CD4-positive, alpha-beta T cell treated with Interleukin-12 subunit alpha and Interleukin-12 subunit beta, for 1 hour (primary cell): ENCODE measurements around the gene RGS19.

Experiments used
- DNase-seq: peaks from one replicate; pipeline ENCODE4 v3.0.0-alpha.2; 2020

The RGS19 gene

DNA sequence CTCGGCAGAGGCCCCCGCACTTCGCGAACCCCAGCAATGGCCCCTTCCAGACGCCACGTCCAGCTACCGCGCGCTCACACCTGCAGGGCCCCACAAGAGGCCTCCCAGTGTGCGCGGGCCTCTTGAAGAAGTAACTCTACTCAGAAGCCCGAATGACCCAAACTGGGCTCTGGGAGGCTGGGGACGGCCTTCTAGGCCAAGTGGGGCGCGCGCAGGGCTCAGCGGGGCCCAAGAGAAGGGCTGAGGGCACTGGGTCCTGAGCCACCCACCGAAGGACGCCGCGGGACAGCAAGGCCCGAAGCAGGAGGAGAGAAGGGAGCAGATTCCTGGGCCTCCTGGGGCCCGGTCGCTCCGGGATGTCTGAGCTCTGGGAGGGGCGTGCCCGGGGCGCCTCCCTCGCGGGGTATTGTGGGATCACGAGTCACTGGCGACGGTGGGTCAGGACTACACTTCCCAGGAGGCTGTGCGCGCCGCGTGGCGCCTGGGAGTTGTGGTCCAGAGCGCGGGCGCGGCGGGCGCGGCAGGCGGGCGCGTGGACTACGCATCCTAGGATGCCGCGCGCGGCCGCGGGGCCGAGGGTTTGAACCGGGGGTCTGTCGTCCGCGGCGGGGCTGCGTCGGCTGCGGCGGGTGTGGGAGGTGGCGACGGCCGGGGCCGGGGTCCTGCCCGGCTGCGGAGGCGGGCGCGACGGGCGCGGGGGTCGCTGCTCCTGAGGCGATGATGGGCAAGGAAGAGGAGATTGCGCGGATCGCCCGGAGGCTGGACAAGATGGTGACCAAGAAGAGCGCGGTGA lies 16.5 kb downstream of the RGS19 start, which contains the start of gene TCEA2:
TSS of gene TCEA2 (plus strand) at position 603 of the 793 bp plus-strand sequence. CDS start at position 718, 115 bp downstream.
- peak; percentile 94 for DNase-seq

DNA sequence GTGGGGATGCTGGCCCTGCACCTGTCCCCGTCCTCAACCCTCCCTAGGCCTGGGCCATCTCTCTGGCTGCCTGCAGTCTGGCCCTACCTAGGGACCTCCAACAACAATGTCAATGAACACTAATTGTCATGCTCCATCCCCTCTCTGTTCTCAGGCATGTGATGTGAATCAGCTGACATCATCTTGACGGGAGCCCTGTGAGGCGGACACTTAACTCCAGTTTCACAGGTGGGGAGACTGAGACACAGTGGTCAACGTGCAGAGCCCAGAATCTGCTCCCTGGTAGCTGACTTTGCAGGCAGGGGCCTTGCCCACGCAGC lies 17.1 kb downstream of the RGS19 start:
- DNase-seq: no peak

GRCh38 chr20:64058536-64058935 lies 20.8 kb downstream of the RGS19 start:
- DNase-seq: no peak

- DNase-seq: peak; percentile 82
These were observed 21.5 kb downstream of the RGS19 start for GRCh38 chr20:64057628-64058498.

GRCh38 chr20:64056889-64057627 lies 22.3 kb downstream of the RGS19 start:
- DNase-seq: no peak

GRCh38 chr20:64056639-64056888 lies 22.8 kb downstream of the RGS19 start:
- no peak for DNase-seq

DNA sequence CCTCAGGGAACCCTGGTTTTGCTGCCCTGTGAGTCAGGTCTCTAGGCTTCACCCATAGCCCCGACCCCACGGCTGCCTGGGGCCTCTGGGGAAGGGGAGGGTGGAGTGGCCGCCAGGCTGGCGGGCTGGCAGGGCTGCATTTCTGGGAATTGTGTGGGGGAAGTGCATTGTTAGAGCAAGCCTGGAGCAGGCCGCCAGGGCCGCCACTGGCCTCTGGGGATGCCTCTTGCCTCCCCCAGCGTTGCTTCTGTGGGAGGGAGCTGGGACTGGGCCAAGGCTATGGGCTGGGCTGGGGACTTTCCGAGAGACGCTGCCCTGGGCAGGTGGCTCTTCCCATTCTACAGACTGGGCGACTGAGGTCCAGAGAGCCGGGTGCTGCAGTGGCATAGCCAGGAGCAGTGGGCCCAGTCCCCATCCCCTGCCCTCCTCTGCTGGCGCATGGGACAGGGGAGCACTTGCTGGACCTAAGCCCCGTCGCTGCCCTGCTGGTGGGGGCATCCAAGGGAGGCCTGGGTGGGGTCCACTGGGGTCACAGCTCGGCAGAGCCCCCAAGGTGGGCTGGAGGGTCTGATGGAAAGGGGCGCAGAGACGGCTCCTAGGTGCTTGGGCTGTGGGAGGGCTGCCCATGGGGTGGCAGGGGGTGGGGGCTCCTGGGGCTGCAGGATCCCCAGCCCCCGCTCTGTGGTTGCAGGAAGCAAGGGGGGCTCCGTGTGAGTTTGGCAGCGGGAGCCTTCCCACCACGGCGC lies 23.3 kb downstream of the RGS19 start:
- no peak for DNase-seq

DNA sequence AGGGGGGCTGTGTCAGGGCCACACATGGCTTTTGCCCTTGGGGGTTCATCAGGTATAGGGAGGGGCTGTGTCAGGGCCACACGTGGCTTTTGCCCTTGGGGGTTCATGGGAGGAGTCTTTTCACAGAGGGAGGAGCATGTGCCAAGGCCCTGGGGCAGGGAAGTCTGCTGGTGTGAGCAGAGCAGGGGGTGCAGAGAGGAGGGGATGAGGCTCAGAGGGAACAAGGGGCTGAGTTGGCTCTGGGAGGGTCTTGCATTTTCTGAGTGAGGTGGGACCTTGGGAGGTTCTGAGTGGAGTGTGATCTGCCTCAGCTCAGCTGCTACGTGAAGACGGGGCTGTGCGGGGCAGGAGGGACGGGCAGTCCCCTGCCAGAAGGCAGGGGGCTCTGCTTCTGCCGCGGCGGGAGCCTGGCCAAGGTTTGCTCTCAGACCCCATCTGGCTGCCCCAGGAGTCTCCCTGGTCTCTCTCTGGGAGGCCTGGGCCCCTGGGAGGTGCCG lies 23.9 kb downstream of the RGS19 start:
- DNase-seq: no peak

DNA sequence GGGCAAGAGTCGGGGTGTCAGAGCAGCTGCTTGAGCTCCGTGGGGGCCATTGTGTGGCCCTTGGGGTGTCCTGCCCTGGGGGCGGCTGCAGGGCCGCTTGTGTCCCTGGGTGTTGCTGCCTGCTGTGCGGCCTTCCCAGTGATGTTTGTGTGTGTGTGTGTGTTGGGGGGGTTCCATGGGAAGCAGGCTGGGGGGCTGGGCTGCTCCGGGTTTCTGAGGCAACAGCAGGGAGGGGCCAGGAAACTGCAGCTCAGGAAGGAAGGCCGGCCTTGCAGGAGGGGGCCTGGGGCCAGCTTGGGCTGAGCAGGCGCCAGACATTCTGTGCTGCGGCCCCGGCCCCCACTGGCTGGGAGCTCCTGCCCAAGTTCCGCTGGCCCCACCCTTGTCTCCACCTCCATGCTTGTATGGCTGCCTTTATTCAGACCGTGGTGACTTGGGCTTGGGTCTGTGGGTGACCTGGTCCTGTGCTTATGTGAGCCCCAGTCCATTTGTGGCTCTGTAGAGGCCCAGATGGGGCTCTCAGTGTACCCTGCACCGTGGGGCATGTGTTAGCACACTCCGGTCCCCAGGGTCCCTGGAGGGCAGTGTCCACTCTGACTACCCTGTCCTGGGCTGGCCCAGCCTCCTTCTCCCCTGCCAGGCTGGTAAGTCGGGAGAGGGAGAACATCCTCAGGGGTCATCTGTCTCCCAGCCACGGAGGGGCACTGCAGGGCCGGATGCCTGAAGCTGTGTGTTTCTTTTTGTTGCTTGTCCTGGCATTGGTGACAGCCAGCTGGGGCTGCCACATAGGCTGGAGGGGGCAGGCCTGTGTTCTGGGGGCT lies 25.3 kb downstream of the RGS19 start:
- DNase-seq: no peak

- no peak for DNase-seq
These were observed 26.1 kb downstream of the RGS19 start for GRCh38 chr20:64052987-64053840.

DNA sequence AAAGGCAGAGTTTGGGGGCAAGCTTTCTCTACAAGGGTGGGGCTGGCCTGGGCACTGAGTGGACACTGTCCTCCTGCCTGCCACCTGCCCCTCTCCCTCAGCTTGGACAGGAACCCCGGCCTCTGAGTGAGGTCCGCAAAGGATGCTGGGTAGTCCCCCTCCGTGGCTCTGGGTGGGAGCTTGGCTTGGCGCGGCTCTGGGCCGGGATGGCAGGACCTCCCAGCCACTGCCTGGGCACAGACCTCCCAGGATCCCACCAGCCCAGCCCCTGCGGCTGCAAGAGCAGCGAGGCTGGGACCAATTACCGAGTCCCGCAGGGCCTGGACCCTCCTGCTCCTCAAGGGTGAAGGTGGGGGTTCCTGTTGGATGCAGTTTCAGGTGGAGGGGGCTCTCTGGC lies 27.0 kb downstream of the RGS19 start:
- no peak for DNase-seq

- no peak for DNase-seq
These were observed 27.6 kb downstream of the RGS19 start for GRCh38 chr20:64051561-64052325.

- DNase-seq: no peak
These were observed 28.3 kb downstream of the RGS19 start for GRCh38 chr20:64051033-64051452.

DNA sequence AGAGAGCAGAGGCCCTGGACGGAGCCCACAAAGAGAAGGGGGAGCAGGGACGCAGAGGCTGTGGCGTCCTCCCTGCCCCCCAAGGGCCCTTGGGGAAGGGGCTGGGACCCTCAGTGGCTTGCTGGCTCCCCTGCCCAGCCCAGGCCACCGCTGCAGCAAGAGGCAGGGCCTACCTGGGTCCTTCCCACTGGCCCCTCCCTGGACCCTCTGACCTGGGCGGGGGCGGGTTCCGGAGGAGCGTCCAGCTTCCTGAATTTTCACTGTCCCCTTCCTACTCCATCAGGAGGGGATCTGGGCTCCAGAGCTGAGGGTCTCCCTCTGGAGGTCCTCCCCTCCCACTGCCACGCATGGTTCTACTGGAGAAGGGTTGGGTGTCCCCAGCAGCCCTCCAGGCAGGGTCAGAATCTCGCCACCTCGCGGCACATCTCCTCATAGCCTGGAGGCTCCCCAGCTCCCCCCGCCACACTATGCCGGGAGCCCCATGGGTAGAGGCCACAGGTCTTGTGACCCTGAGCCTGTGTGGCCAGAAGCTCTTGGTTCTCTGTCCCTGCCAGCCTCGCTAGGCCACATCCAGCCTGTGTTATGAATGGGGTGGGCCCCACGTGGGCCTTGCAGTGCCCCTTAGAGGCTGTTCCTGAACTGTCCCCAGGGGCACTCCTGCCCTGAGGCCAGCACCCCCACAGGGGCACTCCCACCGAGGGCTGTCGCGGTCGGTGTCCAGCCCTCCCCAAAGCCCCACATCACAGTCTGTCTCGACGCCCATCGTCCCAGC lies 28.9 kb downstream of the RGS19 start:
- no peak for DNase-seq

DNA sequence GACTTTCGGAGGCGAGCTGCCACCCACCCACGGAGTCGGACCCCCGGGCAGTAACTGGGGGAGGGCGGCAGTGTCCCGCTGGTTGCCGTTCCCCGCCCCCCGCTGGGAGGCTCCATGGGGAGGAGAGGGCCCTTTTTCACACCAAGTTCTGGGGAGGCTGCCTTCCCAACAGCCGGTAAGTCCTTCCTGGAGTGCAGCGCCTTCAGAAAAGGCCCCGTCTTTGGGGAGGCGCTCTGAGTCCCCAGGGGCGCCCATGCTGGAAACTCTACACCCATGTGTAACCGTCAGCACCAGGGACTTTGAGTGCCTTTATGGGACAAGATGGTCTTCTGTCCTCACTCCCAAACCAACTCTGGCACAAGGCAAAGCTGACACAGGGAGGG lies 29.4 kb downstream of the RGS19 start:
- DNase-seq: no peak

GRCh38 chr20:64049060-64049877 lies 30.0 kb downstream of the RGS19 start, which contains the start of gene SOX18:
SOX18 (minus strand) TSS chr20:64049639; CDS start chr20:64049516, 123 bp downstream.
- peak; percentile 27 for DNase-seq

- DNase-seq: no peak
These were observed 30.8 kb downstream of the RGS19 start for GRCh38 chr20:64048402-64049044.

DNA sequence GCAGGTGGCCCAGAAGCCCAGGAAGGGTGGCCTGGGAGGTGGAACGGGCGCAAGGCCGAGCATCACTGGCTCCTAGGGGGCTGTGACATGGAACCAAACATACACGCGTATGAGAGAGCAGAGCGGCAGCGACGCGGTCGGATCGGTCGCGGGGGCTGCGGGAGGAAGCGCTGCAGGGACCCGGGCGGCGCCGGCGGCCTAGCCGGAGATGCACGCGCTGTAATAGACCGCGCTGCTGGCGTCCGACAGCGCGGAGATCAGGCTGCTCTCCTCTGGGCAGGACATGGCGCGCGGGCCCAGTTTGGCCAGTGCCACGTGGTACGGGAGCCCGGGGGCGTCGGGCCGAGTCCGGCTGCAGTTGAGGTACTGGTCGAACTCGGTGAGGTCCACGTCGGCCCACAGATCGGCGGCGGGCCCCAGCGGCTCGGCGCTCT lies 31.3 kb downstream of the RGS19 start:
- DNase-seq: no peak
